H1 (cell line): ENCODE results near the gene IQGAP3. TPM values are rescaled to one million over a fixed set of nuclear protein-coding genes. Genes with fewer than 3 reads are reported as not detected.

ENCODE experiments used
- CTCF ChIA-PET: fragments of 300-600 bp; sonication (Branson Sonifier 250); formaldehyde crosslinking; loops from one replicate; lab custom pipeline; 2021; ENCODE audit not compliant: partially characterized antibody; lab: Charles Lee
- POLR2A ChIA-PET: fragments of 300-600 bp; sonication (Branson Sonifier 250); formaldehyde crosslinking; loops from one replicate; lab custom pipeline; 2021; ENCODE audit warnings: inconsistent platforms; ENCODE audit not compliant: partially characterized antibody; lab: Charles Lee
- DNase-seq, 2 experiments: peaks; one replicate each; pipeline versions ENCODE4 v3.0.0 to v3.0.0-alpha.2; 2010 to 2022; ENCODE audit warnings: low spot score in 2 of 2, low read depth in 1 of 2, mixed read lengths in 1 of 2
- FAIRE-seq: peaks from 2 replicates; lab custom pipeline; 2011; peaks lifted over from hg19 to GRCh38; lab: Jason Lieb, UNC
- H2AFZ ChIP-seq: 2 replicates; pipeline ENCODE4 v1.8.1; 2012; ENCODE audit warnings: low read length, inconsistent platforms
- H2AK5ac ChIP-seq: 2 replicates; pipeline ENCODE4 v1.6.1; 2013; ENCODE audit warnings: low read depth, low read length
- H2BK120ac ChIP-seq: replicated peaks from 2 replicates; pipeline ENCODE3; 2013; ENCODE audit warnings: low read depth, low read length, inconsistent platforms
- H2BK12ac ChIP-seq: 2 replicates; pipeline ENCODE4 v1.6.1; 2013; ENCODE audit warnings: low read depth, low read length
- H2BK15ac ChIP-seq: 2 replicates; pipeline ENCODE4 v1.6.1; 2013; ENCODE audit warnings: low read length
- H2BK20ac ChIP-seq: 2 replicates; pipeline ENCODE4 v1.6.1; 2013; ENCODE audit warnings: low read length
- H2BK5ac ChIP-seq: 2 replicates; pipeline ENCODE4 v1.6.1; 2013; ENCODE audit warnings: low read depth, low read length
- H3K14ac ChIP-seq: 2 replicates; pipeline ENCODE4 v1.6.1; 2013; ENCODE audit warnings: inconsistent platforms; ENCODE audit not compliant: insufficient read length
- H3K18ac ChIP-seq: 2 replicates; pipeline ENCODE4 v1.6.1; 2013; ENCODE audit warnings: low read length; ENCODE audit errors: extremely low read depth
- H3K23ac ChIP-seq: 2 replicates; pipeline ENCODE4 v1.6.1; 2013; ENCODE audit warnings: inconsistent platforms; ENCODE audit not compliant: insufficient read length
- H3K23me2 ChIP-seq: 2 replicates; pipeline ENCODE4 v1.6.1; 2013; ENCODE audit warnings: low read depth, low read length
- H3K27ac ChIP-seq: 2 replicates; pipeline ENCODE4 v1.6.1; 2011; ENCODE audit warnings: low read depth, low read length, inconsistent platforms
- H3K27me3 ChIP-seq, 4 experiments: replicated peaks in 1 of 4; 1 replicate in 1 of 4; 2 replicates in 3 of 4; pipeline versions ENCODE4 v1.6.1 to v1.8.1; 2011 to 2013; ENCODE audit warnings: low read length in 3 of 4, mild to moderate bottlenecking in 3 of 4, inconsistent platforms in 2 of 4, mixed read lengths in 2 of 4, moderate library complexity in 1 of 4; ENCODE audit not compliant: control insufficient read depth in 3 of 4, insufficient read depth in 3 of 4; ENCODE audit errors: extremely low read depth in 1 of 4
- H3K36me3 ChIP-seq, 4 experiments: 2 replicates each; pipeline versions ENCODE4 v1.6.1 to v1.8.1; 2011 to 2013; ENCODE audit warnings: mild to moderate bottlenecking in 4 of 4, low read length in 3 of 4, moderate library complexity in 2 of 4, control low read depth in 1 of 4, inconsistent platforms in 1 of 4; ENCODE audit not compliant: insufficient read depth in 4 of 4, control insufficient read depth in 2 of 4
- H3K4ac ChIP-seq: replicated peaks from 2 replicates; pipeline ENCODE3; 2013; ENCODE audit warnings: low read length, low read depth, mixed read lengths, inconsistent platforms; ENCODE audit not compliant: insufficient read length
- H3K4me1 ChIP-seq, 4 experiments: replicated peaks in 1 of 4; 1 replicate in 1 of 4; 2 replicates in 3 of 4; pipeline versions ENCODE4 v1.6.1 to v1.8.1; 2011 to 2013; ENCODE audit warnings: low read length in 3 of 4, inconsistent platforms in 2 of 4, mixed read lengths in 1 of 4; ENCODE audit not compliant: insufficient read depth in 4 of 4, control insufficient read depth in 3 of 4
- H3K4me2 ChIP-seq, 2 experiments: 2 replicates each; pipeline versions ENCODE4 v1.6.1 to v1.8.1; 2011 to 2013; ENCODE audit warnings: low read depth in 2 of 2, low read length in 2 of 2, control low read depth in 1 of 2, inconsistent platforms in 1 of 2, mild to moderate bottlenecking in 1 of 2; ENCODE audit not compliant: insufficient read depth in 1 of 2
- H3K4me3 ChIP-seq, 4 experiments: fragments of 200-600, 300-600 bp in 1 of 4; sonication (generic), shearing (Covaris generic), sonication (Bioruptor Twin) in 1 of 4; 2 replicates each; pipeline versions ENCODE4 v1.5.1 to v1.8.1; 2011 to 2016; ENCODE audit warnings: low read length in 4 of 4, low read depth in 3 of 4, control low read depth in 2 of 4, inconsistent platforms in 2 of 4, mild to moderate bottlenecking in 2 of 4, mixed read lengths in 1 of 4, moderate library complexity in 1 of 4; ENCODE audit not compliant: insufficient read depth in 2 of 4; ENCODE audit errors: extremely low read depth in 1 of 4
- H3K56ac ChIP-seq: replicated peaks from 2 replicates; pipeline ENCODE3; 2013; ENCODE audit warnings: low read depth, mild to moderate bottlenecking, mixed read lengths, low read length, inconsistent platforms; ENCODE audit not compliant: insufficient read length
- H3K79me1 ChIP-seq: 2 replicates; pipeline ENCODE4 v1.6.1; 2013; ENCODE audit warnings: low read depth, low read length, control low read depth
- H3K79me2 ChIP-seq, 2 experiments: 2 replicates each; pipeline versions ENCODE4 v1.6.1 to v1.8.1; 2012 to 2013; ENCODE audit warnings: low read length in 2 of 2, mild to moderate bottlenecking in 2 of 2, inconsistent platforms in 1 of 2; ENCODE audit not compliant: insufficient read depth in 2 of 2, control insufficient read depth in 1 of 2
- H3K9ac ChIP-seq, 4 experiments: replicated peaks in 1 of 4; 1 replicate in 1 of 4; 2 replicates in 3 of 4; pipeline versions ENCODE4 v1.6.1 to v1.8.1; 2011 to 2013; ENCODE audit warnings: low read depth in 3 of 4, low read length in 3 of 4, control low read depth in 2 of 4, mild to moderate bottlenecking in 2 of 4, moderate library complexity in 2 of 4, inconsistent platforms in 1 of 4; ENCODE audit errors: extremely low read depth in 1 of 4
- H3K9me3 ChIP-seq, 2 experiments: 2 replicates each; pipeline versions ENCODE4 v1.6.1 to v1.8.1; 2012 to 2013; ENCODE audit warnings: mild to moderate bottlenecking in 2 of 2, moderate library complexity in 2 of 2, control low read depth in 1 of 2, inconsistent platforms in 1 of 2, low read depth in 1 of 2, low read length in 1 of 2, mixed read lengths in 1 of 2; ENCODE audit not compliant: insufficient read depth in 2 of 2
- H4K20me1 ChIP-seq, 2 experiments: replicated peaks in 1 of 2; 2 replicates each; pipeline versions ENCODE3 to v1.8.1; 2011 to 2013; ENCODE audit warnings: inconsistent platforms in 2 of 2, low read length in 2 of 2, mild to moderate bottlenecking in 1 of 2; ENCODE audit not compliant: insufficient read depth in 2 of 2, control insufficient read depth in 1 of 2
- H4K5ac ChIP-seq: 2 replicates; pipeline ENCODE4 v1.6.1; 2013; ENCODE audit warnings: low read length, low read depth, mixed read lengths, inconsistent platforms; ENCODE audit not compliant: insufficient read length
- H4K8ac ChIP-seq: 2 replicates; pipeline ENCODE4 v1.8.0; 2013; ENCODE audit warnings: mild to moderate bottlenecking, moderate library complexity, low read length, inconsistent platforms; ENCODE audit not compliant: insufficient read depth; ENCODE audit errors: extremely low read depth
- H4K91ac ChIP-seq: replicated peaks from 2 replicates; pipeline ENCODE3; 2013; ENCODE audit warnings: low read length, mixed read lengths, inconsistent platforms; ENCODE audit not compliant: insufficient read length
- CTCF ChIP-seq, 3 experiments: IDR thresholded peaks; 1 replicate in 2 of 3; 2 replicates in 1 of 3; pipeline versions ENCODE4 v1.5.1 to v1.6.1; 2011; ENCODE audit warnings: low read length in 3 of 3, mild to moderate bottlenecking in 3 of 3, inconsistent platforms in 2 of 3, low read depth in 1 of 3, moderate library complexity in 1 of 3; ENCODE audit not compliant: insufficient read depth in 1 of 3; ENCODE audit errors: control extremely low read depth in 1 of 3
- PHF8 ChIP-seq: fragments of 200-600 bp; sonication (generic); conservative IDR thresholded peaks from 2 replicates; pipeline ENCODE4 v1.7.1; 2012; ENCODE audit warnings: low read depth, mild to moderate bottlenecking, inconsistent platforms, low read length, moderate library complexity
- POLR2AphosphoS5 ChIP-seq: IDR thresholded peaks from 2 replicates; pipeline ENCODE4 v1.6.1; 2011; ENCODE audit warnings: low read depth, low read length
- RAD21 ChIP-seq, 2 experiments: IDR thresholded peaks in 1 of 2; conservative IDR thresholded peaks in 1 of 2; 2 replicates each; pipeline ENCODE4 v1.6.1; 2011; ENCODE audit warnings: low read depth in 2 of 2, low read length in 2 of 2, improper control_type of control experiment in 1 of 2, inconsistent platforms in 1 of 2, mild to moderate bottlenecking in 1 of 2, moderate library complexity in 1 of 2
- TAF7 ChIP-seq: optimal IDR thresholded peaks from 2 replicates; pipeline ENCODE3; 2011; ENCODE audit warnings: low read depth, mild to moderate bottlenecking, inconsistent platforms, low read length, moderate library complexity, borderline replicate concordance
- WGBS, 2 experiments: shearing (Covaris generic) in 1 of 2; methylation state at CpG; one replicate each; pipeline versions ENCODE4 v1.1.6 to v1.1.7; 2013 to 2015; ENCODE audit warnings: low lambda C conversion rate in 2 of 2, mixed read lengths in 2 of 2, inconsistent platforms in 1 of 2, low coverage in 1 of 2, missing lambda C conversion rate in 1 of 2; ENCODE audit not compliant: insufficient replicate concordance in 2 of 2, insufficient coverage in 1 of 2, insufficient read length in 1 of 2; ENCODE audit errors: extremely low coverage in 1 of 2, missing lambda C conversion rate in 1 of 2; 5-methylcytosine and 5-hydroxymethylcytosine counted together
- polyA plus RNA-seq, 7 experiments: library from polyadenylated mRNA; depleted of rRNA in 3 of 7; stranded (reverse) in 5 of 7; unstranded in 2 of 7; fragments of >200 nt in 5 of 7; fragments of 200-250 nt in 2 of 7; gene quantifications; 1 replicate in 5 of 7; 2 replicates in 1 of 7; 4 replicates in 1 of 7; pipeline versions ENCODE4 v1.2.1 to v1.2.3, GENCODE V29; 2011 to 2013; ENCODE audit warnings: missing spikeins in 2 of 7, mixed read lengths in 2 of 7
- total RNA-seq: library from RNA; stranded (reverse); fragmentation: NEBNext Ultra II Directional; extraction: Animal tissue kit (Norgen Biotek cat#: 25700); gene quantifications from 2 replicates; pipeline ENCODE4 v1.2.1, GENCODE V29; 2021

Gene IQGAP3
- total and polyA plus RNA-seq, 2 of the 8 experiments (the other 6 are each of a cell fraction or from before 2014, with no cell fraction given) = 14.6 to 22.3 TPM

- peaks cover 0 to 74% of the 10 kb centered on the region in 2 experiments; a peak in 2 of 4 replicates for H3K79me2 ChIP-seq
- 58% methylated on average over 12 of the region's 12 CpGs; no CpG with 5 or more reads in 1 of the 2 experiments for WGBS, 2 experiments
- TF ChIP-seq TAF7 = no peak
- peak in 2 of 3 experiments; percentile 26 to 32; a peak in 2 of 4 replicates for TF ChIP-seq CTCF (IDR thresholded peaks at IDR 0.05; ENCODE audit: control extremely low read depth in 1 of 3, insufficient read depth in 1 of 3, low read depth in 1 of 3, low read length in 3 of 3)
- TF ChIP-seq PHF8 = no peak
- no peak for TF ChIP-seq POLR2AphosphoS5
- peak; percentile 18 to 31; a peak in 1 of 4 replicates for TF ChIP-seq RAD21 (IDR thresholded peaks at IDR 0.05 in 1 of 2, conservative IDR thresholded peaks at IDR 0.05 in 1 of 2; ENCODE audit: low read depth in 2 of 2, low read length in 2 of 2)
Observed at GRCh38 chr1:156489166-156489934, 83.0 kb downstream of the IQGAP3 start.

More at GRCh38 chr1:156489166-156489934, 83.0 kb downstream of the IQGAP3 start:
- peak overlapping the region; percentile 14 for H4K91ac ChIP-seq
- H3K79me1 ChIP-seq = peaks cover 21% of the 10 kb centered on the region
- H3K27ac ChIP-seq = no peak overlapping the region
- no peak overlapping the region for H3K56ac ChIP-seq
- H2BK12ac ChIP-seq = peak overlapping the region; percentile 5; the same call in 1 of the 2 replicates
- peak overlapping the region; percentile 69 to 79; a peak in 3 of 4 replicates for H3K4me2 ChIP-seq
- ChIA-PET CTCF (interaction anchor here (0.5 to 17.4 kb wide), 16 partner anchors 6 to 105 kb away, joined by 3 to 236 read pairs (median 6); partner anchors contain the start of gene MEF2D), POLR2A (interaction anchor here (0.5 to 16.1 kb wide), 9 partner anchors 9 to 105 kb away, joined by 3 to 166 read pairs (median 5); partner anchors contain the start of genes MEF2D and NAXE)
- H2BK120ac ChIP-seq = no peak overlapping the region
- no peak overlapping the region for H3K4ac ChIP-seq
- no peak overlapping the region for H4K8ac ChIP-seq
- no peaks in the 10 kb centered on the region for H3K9me3 ChIP-seq
- peak overlapping the region; percentile 2; the same call in 1 of the 2 replicates for H2BK15ac ChIP-seq
- peak overlapping the region; percentile 18; the same call in 1 of the 2 replicates for H2AK5ac ChIP-seq
- peak overlapping the region in 1 of 4 experiments; percentile 51; a peak in 2 of 8 replicates for H3K4me3 ChIP-seq
- no peak overlapping the region for H3K14ac ChIP-seq
- no peak overlapping the region; a peak in 2 of 7 replicates for H3K9ac ChIP-seq
- H2AFZ ChIP-seq = no peak overlapping the region
- H3K4me1 ChIP-seq = peaks cover 9 to 44% (median 28%) of the 10 kb centered on the region in 4 experiments
- H3K27me3 ChIP-seq = no peaks in the 10 kb centered on the region
- H3K18ac ChIP-seq = no peak overlapping the region; the same call in none of the 2 replicates
- H4K5ac ChIP-seq = no peak overlapping the region
- DNase-seq = no peak
- H3K36me3 ChIP-seq = no peaks in the 10 kb centered on the region
- H2BK5ac ChIP-seq = peak overlapping the region; percentile 63
- no peaks in the 10 kb centered on the region; the same call in 1 of the 2 replicates for H3K23me2 ChIP-seq
- no peak for FAIRE-seq
- H4K20me1 ChIP-seq = peaks cover 3 to 19% of the 10 kb centered on the region in 2 experiments
- H2BK20ac ChIP-seq = no peak overlapping the region
- H3K23ac ChIP-seq = no peak overlapping the region
